Peyer's patch (tissue), 4 donors: ENCODE data around the gene COPS9.

Experiments
- CTCF ChIP-seq, 6 experiments: fragments of 450-650 bp in 4 of 6; fragments of 200-600 bp in 2 of 6; sonication (generic) in 1 of 6; IDR thresholded peaks; one replicate each; pipeline ENCODE4 v1.5.1; 2017 to 2019; ENCODE audit warnings: antibody characterized with exemption in 6 of 6, mild to moderate bottlenecking in 3 of 6, moderate library complexity in 1 of 6
- POLR2A ChIP-seq, 2 donors: fragments of 450-650 bp; IDR thresholded peaks; one replicate each; pipeline ENCODE4 v1.5.1; 2017; ENCODE audit warnings: antibody characterized with exemption in 2 of 2, mild to moderate bottlenecking in 2 of 2, moderate library complexity in 2 of 2

- TF ChIP-seq CTCF (IDR thresholded peaks at IDR 0.05): no peak
- TF ChIP-seq POLR2A (IDR thresholded peaks at IDR 0.05): no peak
These were observed 36.2 kb upstream of the COPS9 start for GRCh38 chr2:240172071-240172895.
